Measurements from ENCODE around the gene KRT74. TPM values are rescaled to one million over a fixed set of nuclear protein-coding genes. Genes with fewer than 3 reads are reported as not detected.

KRT74 gene
- total RNA-seq, 1 experiment from 2014 or later: not detected

DNA sequence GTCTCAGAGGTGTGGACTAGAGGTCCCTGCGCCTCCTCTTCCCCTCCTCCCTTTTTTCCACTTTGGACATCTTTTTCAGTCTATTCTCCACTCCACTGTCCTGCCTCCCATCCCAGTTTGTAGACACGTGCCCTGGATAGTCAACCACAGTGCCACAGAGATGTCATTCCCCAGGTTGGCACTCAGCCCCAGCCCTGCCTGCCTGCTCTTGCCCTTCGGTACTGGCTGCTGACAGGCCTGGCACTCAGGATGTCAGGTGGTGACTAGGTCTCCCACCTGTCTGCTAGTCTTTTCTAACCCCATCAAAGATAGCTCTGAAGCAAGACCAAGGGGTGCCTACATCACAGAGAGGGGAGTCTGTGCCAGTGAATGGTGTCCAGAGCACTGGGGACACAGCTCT is 36.5 kb downstream of the KRT74 start:
- Histone ChIP-seq H2AFZ (no peak overlapping the region), H3K27me3 (ENCODE audit: insufficient read depth, low read depth) (no peaks in the 10 kb centered on the region), H3K9me3 (ENCODE audit: insufficient read depth, low read depth) (no peaks in the 10 kb centered on the region), H3K4me2 (no peak overlapping the region), H3K4me3 (no peak overlapping the region), H3K79me2 (ENCODE audit: low read depth) (no peaks in the 10 kb centered on the region), H3K9me2 (ENCODE audit: insufficient read depth) (no peaks in the 10 kb centered on the region), H3F3A (ENCODE audit: insufficient read depth, low read depth) (peaks cover 7% of the 10 kb centered on the region; the same call in 1 of the 2 replicates), H3K4me1 (replicated peaks; ENCODE audit: insufficient read depth) (peaks cover 22% of the 10 kb centered on the region), H3K27ac (no peak overlapping the region), H4K20me1 (ENCODE audit: insufficient read depth) (no peaks in the 10 kb centered on the region), H3K36me3 (ENCODE audit: low read depth) (no peaks in the 10 kb centered on the region)
- no peak for TF ChIP-seq EZH2 (IDR thresholded peaks at IDR 0.05; ENCODE audit: low read depth)
- TF ChIP-seq, protein P1, sequence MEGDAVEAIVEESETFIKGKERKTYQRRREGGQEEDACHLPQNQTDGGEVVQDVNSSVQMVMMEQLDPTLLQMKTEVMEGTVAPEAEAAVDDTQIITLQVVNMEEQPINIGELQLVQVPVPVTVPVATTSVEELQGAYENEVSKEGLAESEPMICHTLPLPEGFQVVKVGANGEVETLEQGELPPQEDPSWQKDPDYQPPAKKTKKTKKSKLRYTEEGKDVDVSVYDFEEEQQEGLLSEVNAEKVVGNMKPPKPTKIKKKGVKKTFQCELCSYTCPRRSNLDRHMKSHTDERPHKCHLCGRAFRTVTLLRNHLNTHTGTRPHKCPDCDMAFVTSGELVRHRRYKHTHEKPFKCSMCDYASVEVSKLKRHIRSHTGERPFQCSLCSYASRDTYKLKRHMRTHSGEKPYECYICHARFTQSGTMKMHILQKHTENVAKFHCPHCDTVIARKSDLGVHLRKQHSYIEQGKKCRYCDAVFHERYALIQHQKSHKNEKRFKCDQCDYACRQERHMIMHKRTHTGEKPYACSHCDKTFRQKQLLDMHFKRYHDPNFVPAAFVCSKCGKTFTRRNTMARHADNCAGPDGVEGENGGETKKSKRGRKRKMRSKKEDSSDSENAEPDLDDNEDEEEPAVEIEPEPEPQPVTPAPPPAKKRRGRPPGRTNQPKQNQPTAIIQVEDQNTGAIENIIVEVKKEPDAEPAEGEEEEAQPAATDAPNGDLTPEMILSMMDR (conservative IDR thresholded peaks at IDR 0.05): no peak
- intact Hi-C loops (cut with micrococcal nuclease; ENCODE audit: unreplicated experiment): no loop called here
- CTCF ChIA-PET: interaction anchor here (0.7 kb wide), 1 partner anchor 334 kb away, joined by 4 read pairs; no protein-coding TSS in a partner anchor
- no TSS peak for BruUV-seq (replicated peaks)
- POLR2A ChIA-PET (ENCODE audit: unreplicated experiment): no interaction called here
- DNase-seq: no peak

DNA sequence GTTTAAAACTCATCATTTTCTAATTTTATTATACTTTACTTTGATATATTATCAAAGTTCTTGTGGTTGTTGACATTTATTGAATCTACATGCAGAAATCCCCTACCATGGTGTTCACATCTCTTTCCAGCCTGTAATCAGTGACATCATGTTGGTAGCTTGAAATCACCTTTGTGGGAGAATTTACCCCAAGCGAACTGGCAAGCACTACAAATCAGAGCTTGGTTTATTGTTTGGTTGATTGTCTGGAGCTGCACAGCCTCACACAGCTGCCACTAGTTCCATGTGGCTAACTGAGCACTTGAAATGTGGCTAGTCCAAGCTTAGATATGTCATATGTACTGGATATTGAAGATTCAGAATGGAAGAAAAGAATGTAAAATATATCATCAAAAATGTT is 38.1 kb downstream of the KRT74 start:
- no peaks in the 10 kb centered on the region for H3K9me3 ChIP-seq (ENCODE audit: insufficient read depth, low read depth)
- TF ChIP-seq, protein P1 (conservative IDR thresholded peaks at IDR 0.05): no peak
- no peak for TF ChIP-seq EZH2 (IDR thresholded peaks at IDR 0.05; ENCODE audit: low read depth)
- intact Hi-C loops (cut with micrococcal nuclease; ENCODE audit: unreplicated experiment): no loop called here
- no TSS peak for BruUV-seq (replicated peaks)
- H4K20me1 ChIP-seq (ENCODE audit: insufficient read depth): no peaks in the 10 kb centered on the region
- H3K27me3 ChIP-seq (ENCODE audit: insufficient read depth, low read depth): no peaks in the 10 kb centered on the region
- H3F3A ChIP-seq (ENCODE audit: insufficient read depth, low read depth): peaks cover 7% of the 10 kb centered on the region; the same call in 1 of the 2 replicates
- no peak overlapping the region for H3K4me3 ChIP-seq
- H2AFZ ChIP-seq: no peak overlapping the region
- no peak for DNase-seq
- no peaks in the 10 kb centered on the region for H3K36me3 ChIP-seq (ENCODE audit: low read depth)
- CTCF ChIA-PET: no interaction called here
- H3K4me1 ChIP-seq (replicated peaks; ENCODE audit: insufficient read depth): peaks cover 22% of the 10 kb centered on the region
- POLR2A ChIA-PET (ENCODE audit: unreplicated experiment): no interaction called here
- H3K9me2 ChIP-seq (ENCODE audit: insufficient read depth): no peaks in the 10 kb centered on the region
- no peak overlapping the region for H3K4me2 ChIP-seq
- no peaks in the 10 kb centered on the region for H3K79me2 ChIP-seq (ENCODE audit: low read depth)
- H3K27ac ChIP-seq: no peak overlapping the region

DNA sequence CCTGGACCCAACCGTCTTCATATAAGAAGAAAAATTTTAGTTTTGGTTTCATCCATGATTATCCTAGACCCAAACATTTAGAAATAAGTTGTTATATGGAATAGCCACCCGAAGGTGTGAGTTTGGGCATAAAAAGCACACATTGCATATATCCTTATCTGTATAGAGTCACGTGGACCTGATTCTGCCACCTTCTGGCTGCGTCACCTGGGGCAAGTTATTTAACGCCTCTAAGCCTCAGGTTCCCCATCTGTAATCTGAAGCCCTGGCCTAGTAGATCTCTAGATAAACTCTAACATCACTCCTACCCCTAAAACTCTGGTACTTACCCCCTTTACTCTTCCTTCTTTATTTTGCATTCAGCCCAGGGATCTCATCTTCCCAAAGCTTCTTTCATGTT is 39.2 kb downstream of the KRT74 start:
- Histone ChIP-seq H3K4me3 (no peak overlapping the region), H3K4me2 (no peak overlapping the region), H3K9me3 (ENCODE audit: insufficient read depth, low read depth) (no peaks in the 10 kb centered on the region), H3F3A (ENCODE audit: insufficient read depth, low read depth) (peaks cover 4% of the 10 kb centered on the region; the same call in 1 of the 2 replicates), H3K9me2 (ENCODE audit: insufficient read depth) (no peaks in the 10 kb centered on the region), H4K20me1 (ENCODE audit: insufficient read depth) (no peaks in the 10 kb centered on the region), H3K27ac (no peak overlapping the region), H3K79me2 (ENCODE audit: low read depth) (no peaks in the 10 kb centered on the region), H3K36me3 (ENCODE audit: low read depth) (no peaks in the 10 kb centered on the region), H2AFZ (no peak overlapping the region), H3K27me3 (ENCODE audit: insufficient read depth, low read depth) (no peaks in the 10 kb centered on the region), H3K4me1 (replicated peaks; ENCODE audit: insufficient read depth) (peaks cover 15% of the 10 kb centered on the region)
- no TSS peak for BruUV-seq (replicated peaks)
- DNase-seq: no peak
- intact Hi-C loops (cut with micrococcal nuclease; ENCODE audit: unreplicated experiment): no loop called here
- TF ChIP-seq, protein P1 (conservative IDR thresholded peaks at IDR 0.05): no peak
- TF ChIP-seq EZH2 (IDR thresholded peaks at IDR 0.05; ENCODE audit: low read depth): no peak
- POLR2A ChIA-PET (ENCODE audit: unreplicated experiment): no interaction called here
- CTCF ChIA-PET: no interaction called here

All from PC-9 (cell line).